Measurements from ENCODE around the gene TRPM4.
"Not testable (repeated sequence)": the region's sequence is repeated elsewhere in the genome, so short reads cannot be mapped to it uniquely, and the experiment has no call there.

The TRPM4 gene

GRCh38 chr19:49196527-49197240 is 39.1 kb downstream of the TRPM4 start:
- DNase-seq (ENCODE audit: extremely low read depth, insufficient read length), result no peak
- Histone ChIP-seq H3K27me3 (replicated peaks; ENCODE audit: control insufficient read depth, insufficient read depth, low read length) (no peaks in the 10 kb centered on the region; the same call in 1 of the 2 replicates), H3K4me3 (replicated peaks; ENCODE audit: low read depth, low read length) (no peak overlapping the region)

GRCh38 chr19:49200238-49200862 is 42.8 kb downstream of the TRPM4 start:
- no peak overlapping the region for H3K4me3 ChIP-seq (replicated peaks; ENCODE audit: low read depth, low read length)
- DNase-seq (ENCODE audit: extremely low read depth, insufficient read length), result no peak
- no peaks in the 10 kb centered on the region for H3K36me3 ChIP-seq (ENCODE audit: control insufficient read depth, insufficient read depth, low read length)
- H3K27me3 ChIP-seq (replicated peaks; ENCODE audit: control insufficient read depth, insufficient read depth, low read length), result no peaks in the 10 kb centered on the region; the same call in 1 of the 2 replicates
- TF ChIP-seq, protein P1, sequence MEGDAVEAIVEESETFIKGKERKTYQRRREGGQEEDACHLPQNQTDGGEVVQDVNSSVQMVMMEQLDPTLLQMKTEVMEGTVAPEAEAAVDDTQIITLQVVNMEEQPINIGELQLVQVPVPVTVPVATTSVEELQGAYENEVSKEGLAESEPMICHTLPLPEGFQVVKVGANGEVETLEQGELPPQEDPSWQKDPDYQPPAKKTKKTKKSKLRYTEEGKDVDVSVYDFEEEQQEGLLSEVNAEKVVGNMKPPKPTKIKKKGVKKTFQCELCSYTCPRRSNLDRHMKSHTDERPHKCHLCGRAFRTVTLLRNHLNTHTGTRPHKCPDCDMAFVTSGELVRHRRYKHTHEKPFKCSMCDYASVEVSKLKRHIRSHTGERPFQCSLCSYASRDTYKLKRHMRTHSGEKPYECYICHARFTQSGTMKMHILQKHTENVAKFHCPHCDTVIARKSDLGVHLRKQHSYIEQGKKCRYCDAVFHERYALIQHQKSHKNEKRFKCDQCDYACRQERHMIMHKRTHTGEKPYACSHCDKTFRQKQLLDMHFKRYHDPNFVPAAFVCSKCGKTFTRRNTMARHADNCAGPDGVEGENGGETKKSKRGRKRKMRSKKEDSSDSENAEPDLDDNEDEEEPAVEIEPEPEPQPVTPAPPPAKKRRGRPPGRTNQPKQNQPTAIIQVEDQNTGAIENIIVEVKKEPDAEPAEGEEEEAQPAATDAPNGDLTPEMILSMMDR (IDR thresholded peaks at IDR 0.05; ENCODE audit: insufficient read depth, low read length, poor library complexity, severe bottlenecking), result no peak

More at GRCh38 chr19:49196527-49197240, 39.1 kb downstream of the TRPM4 start:
- H3K36me3 ChIP-seq (ENCODE audit: control insufficient read depth, insufficient read depth, low read length), result no peaks in the 10 kb centered on the region
- TF ChIP-seq, protein P1 (IDR thresholded peaks at IDR 0.05; ENCODE audit: insufficient read depth, low read length, poor library complexity, severe bottlenecking), result no peak

- Histone ChIP-seq H3K27me3 (replicated peaks; ENCODE audit: control insufficient read depth, insufficient read depth, low read length) (no peaks in the 10 kb centered on the region; the same call in 1 of the 2 replicates), H3K36me3 (ENCODE audit: control insufficient read depth, insufficient read depth, low read length) (no peaks in the 10 kb centered on the region), H3K4me3 (replicated peaks; ENCODE audit: low read depth, low read length) (no peak overlapping the region)
- no peak for DNase-seq (ENCODE audit: extremely low read depth, insufficient read length)
- TF ChIP-seq, protein P1 (IDR thresholded peaks at IDR 0.05; ENCODE audit: insufficient read depth, low read length, poor library complexity, severe bottlenecking), result no peak
Measured at GRCh38 chr19:49201042-49201441, 43.5 kb downstream of the TRPM4 start.

- Histone ChIP-seq H3K27me3 (replicated peaks; ENCODE audit: control insufficient read depth, insufficient read depth, low read length) (no peaks in the 10 kb centered on the region), H3K4me3 (replicated peaks; ENCODE audit: low read depth, low read length) (no peak overlapping the region), H3K36me3 (ENCODE audit: control insufficient read depth, insufficient read depth, low read length) (no peaks in the 10 kb centered on the region)
- TF ChIP-seq, protein P1 (IDR thresholded peaks at IDR 0.05; ENCODE audit: insufficient read depth, low read length, poor library complexity, severe bottlenecking), result no peak
- no peak for DNase-seq (ENCODE audit: extremely low read depth, insufficient read length)
Measured at GRCh38 chr19:49205114-49205513, 47.5 kb downstream of the TRPM4 start.

DNA sequence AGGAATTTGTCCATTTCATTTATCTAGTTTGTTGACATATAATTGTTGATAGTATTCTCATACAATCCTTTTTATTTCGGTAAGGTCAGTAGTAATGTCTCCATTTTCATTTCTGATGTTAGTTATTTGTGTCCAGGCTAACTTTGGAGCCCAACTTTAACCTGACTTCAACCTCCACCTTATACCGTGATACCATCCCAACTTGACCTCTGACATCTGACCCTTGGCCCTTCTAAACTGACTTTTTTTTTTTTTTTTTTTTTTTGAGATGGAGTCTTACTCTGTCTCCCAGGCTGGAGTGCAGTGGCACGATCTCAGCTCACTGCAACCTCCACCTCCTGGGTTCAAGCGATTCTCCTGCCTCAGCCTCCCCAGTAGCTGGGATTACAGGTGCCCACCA is 51.9 kb downstream of the TRPM4 start:
- DNase-seq (ENCODE audit: extremely low read depth, insufficient read length); H3K4me3 ChIP-seq (replicated peaks; ENCODE audit: low read depth, low read length); H3K36me3 ChIP-seq (ENCODE audit: control insufficient read depth, insufficient read depth, low read length); H3K27me3 ChIP-seq (replicated peaks; ENCODE audit: control insufficient read depth, insufficient read depth, low read length): not testable (repeated sequence)

GRCh38 chr19:49210108-49210900 is 52.7 kb downstream of the TRPM4 start:
- no peak for DNase-seq (ENCODE audit: extremely low read depth, insufficient read length)
- TF ChIP-seq, protein P1 (IDR thresholded peaks at IDR 0.05; ENCODE audit: insufficient read depth, low read length, poor library complexity, severe bottlenecking), result no peak
- Histone ChIP-seq H3K36me3 (ENCODE audit: control insufficient read depth, insufficient read depth, low read length) (no peaks in the 10 kb centered on the region), H3K27me3 (replicated peaks; ENCODE audit: control insufficient read depth, insufficient read depth, low read length) (peaks cover 2% of the 10 kb centered on the region; the same call in 1 of the 2 replicates), H3K4me3 (replicated peaks; ENCODE audit: low read depth, low read length) (no peak overlapping the region)

Measured in GM06990 (cell line).